WTC11 (cell line): ENCODE results near the gene ZNF804B.

ENCODE experiments used
- NFYB ChIP-seq: sonication (generic); formaldehyde crosslinking; conservative IDR thresholded peaks from 2 replicates; pipeline ENCODE4 v1.8.0; 2022; ENCODE audit warnings: low read depth, missing genetic modification reagents
- TF ChIP-seq, protein P1 (sequence below): fragments of 200-600 bp; IDR thresholded peaks from 2 replicates; pipeline ENCODE4 v1.8.0; 2022; ENCODE audit warnings: antibody characterized with exemption
- TF ChIP-seq, protein P2 (sequence below): sonication (generic); formaldehyde crosslinking; IDR thresholded peaks from 2 replicates; pipeline ENCODE4 v1.8.0; 2022; ENCODE audit warnings: mild to moderate bottlenecking, missing genetic modification reagents
- TF ChIP-seq, protein P3 (sequence below): sonication (generic); formaldehyde crosslinking; IDR thresholded peaks from 2 replicates; pipeline ENCODE4 v1.8.1; 2023; ENCODE audit warnings: mild to moderate bottlenecking, missing genetic modification reagents, borderline replicate concordance

DNA sequence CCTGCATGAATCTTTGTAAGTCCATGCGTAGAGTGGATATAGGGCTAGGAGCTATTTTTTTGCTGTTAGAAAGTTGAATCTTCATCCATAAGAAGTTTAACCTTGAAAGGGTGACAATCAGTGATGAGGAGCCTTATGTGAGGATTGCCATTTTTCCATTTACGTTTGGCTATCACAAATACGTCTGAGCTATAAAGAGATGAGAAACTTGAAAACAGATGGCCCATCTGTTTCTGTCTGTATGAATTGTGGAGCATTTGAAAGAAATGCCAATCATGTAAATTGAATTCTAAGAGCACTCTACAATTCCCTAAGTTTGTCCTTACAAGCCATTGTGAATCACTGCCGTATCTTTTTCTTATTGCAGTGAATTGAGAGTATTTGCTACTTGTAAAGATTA is 205.9 kb downstream of the ZNF804B start:
- TF ChIP-seq, protein P1, sequence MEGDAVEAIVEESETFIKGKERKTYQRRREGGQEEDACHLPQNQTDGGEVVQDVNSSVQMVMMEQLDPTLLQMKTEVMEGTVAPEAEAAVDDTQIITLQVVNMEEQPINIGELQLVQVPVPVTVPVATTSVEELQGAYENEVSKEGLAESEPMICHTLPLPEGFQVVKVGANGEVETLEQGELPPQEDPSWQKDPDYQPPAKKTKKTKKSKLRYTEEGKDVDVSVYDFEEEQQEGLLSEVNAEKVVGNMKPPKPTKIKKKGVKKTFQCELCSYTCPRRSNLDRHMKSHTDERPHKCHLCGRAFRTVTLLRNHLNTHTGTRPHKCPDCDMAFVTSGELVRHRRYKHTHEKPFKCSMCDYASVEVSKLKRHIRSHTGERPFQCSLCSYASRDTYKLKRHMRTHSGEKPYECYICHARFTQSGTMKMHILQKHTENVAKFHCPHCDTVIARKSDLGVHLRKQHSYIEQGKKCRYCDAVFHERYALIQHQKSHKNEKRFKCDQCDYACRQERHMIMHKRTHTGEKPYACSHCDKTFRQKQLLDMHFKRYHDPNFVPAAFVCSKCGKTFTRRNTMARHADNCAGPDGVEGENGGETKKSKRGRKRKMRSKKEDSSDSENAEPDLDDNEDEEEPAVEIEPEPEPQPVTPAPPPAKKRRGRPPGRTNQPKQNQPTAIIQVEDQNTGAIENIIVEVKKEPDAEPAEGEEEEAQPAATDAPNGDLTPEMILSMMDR, result no peak
- TF ChIP-seq NFYB (CRISPR knock-in tag), result no peak
- TF ChIP-seq, protein P2, sequence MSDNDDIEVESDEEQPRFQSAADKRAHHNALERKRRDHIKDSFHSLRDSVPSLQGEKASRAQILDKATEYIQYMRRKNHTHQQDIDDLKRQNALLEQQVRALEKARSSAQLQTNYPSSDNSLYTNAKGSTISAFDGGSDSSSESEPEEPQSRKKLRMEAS (CRISPR knock-in tag), result no peak
- TF ChIP-seq, protein P3, sequence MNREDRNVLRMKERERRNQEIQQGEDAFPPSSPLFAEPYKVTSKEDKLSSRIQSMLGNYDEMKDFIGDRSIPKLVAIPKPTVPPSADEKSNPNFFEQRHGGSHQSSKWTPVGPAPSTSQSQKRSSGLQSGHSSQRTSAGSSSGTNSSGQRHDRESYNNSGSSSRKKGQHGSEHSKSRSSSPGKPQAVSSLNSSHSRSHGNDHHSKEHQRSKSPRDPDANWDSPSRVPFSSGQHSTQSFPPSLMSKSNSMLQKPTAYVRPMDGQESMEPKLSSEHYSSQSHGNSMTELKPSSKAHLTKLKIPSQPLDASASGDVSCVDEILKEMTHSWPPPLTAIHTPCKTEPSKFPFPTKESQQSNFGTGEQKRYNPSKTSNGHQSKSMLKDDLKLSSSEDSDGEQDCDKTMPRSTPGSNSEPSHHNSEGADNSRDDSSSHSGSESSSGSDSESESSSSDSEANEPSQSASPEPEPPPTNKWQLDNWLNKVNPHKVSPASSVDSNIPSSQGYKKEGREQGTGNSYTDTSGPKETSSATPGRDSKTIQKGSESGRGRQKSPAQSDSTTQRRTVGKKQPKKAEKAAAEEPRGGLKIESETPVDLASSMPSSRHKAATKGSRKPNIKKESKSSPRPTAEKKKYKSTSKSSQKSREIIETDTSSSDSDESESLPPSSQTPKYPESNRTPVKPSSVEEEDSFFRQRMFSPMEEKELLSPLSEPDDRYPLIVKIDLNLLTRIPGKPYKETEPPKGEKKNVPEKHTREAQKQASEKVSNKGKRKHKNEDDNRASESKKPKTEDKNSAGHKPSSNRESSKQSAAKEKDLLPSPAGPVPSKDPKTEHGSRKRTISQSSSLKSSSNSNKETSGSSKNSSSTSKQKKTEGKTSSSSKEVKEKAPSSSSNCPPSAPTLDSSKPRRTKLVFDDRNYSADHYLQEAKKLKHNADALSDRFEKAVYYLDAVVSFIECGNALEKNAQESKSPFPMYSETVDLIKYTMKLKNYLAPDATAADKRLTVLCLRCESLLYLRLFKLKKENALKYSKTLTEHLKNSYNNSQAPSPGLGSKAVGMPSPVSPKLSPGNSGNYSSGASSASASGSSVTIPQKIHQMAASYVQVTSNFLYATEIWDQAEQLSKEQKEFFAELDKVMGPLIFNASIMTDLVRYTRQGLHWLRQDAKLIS (CRISPR knock-in tag), result no peak
